OCI-LY3 (cell line): ENCODE data around the gene TTI1.

Experiments
- H2AFZ ChIP-seq: fragments of 200-600, 300-600 bp; shearing (Covaris generic); 2 replicates; pipeline ENCODE4 v1.6.0; 2014; ENCODE audit warnings: antibody characterized with exemption, low read depth, low read length
- H3K27ac ChIP-seq: fragments of 200-600, 300-600 bp; sonication (generic); 2 replicates; pipeline ENCODE4 v1.5.1; 2014; ENCODE audit warnings: mild to moderate bottlenecking, low read length, moderate library complexity, mixed read lengths
- H3K27me3 ChIP-seq: fragments of 200-600, 300-600 bp; sonication (generic); 2 replicates; pipeline ENCODE4 v1.6.1; 2014; ENCODE audit warnings: low read depth, low read length, mixed read lengths
- H3K36me3 ChIP-seq: fragments of 200-600, 300-600 bp; sonication (generic); replicated peaks from 2 replicates; pipeline ENCODE3; 2014; ENCODE audit warnings: low read depth, low read length, mixed read lengths
- H3K4me1 ChIP-seq: fragments of 300-600, 200-600 bp; sonication (generic); 2 replicates; pipeline ENCODE4 v1.6.1; 2014; ENCODE audit warnings: low read length, mixed read lengths
- H3K4me2 ChIP-seq: fragments of 200-600, 300-600 bp; sonication (generic); 2 replicates; pipeline ENCODE4 v1.6.1; 2014; ENCODE audit warnings: low read length, mixed read lengths
- H3K4me3 ChIP-seq: fragments of 300-600, 200-600 bp; sonication (generic); 2 replicates; pipeline ENCODE4 v1.5.1; 2014; ENCODE audit warnings: antibody characterized with exemption, mild to moderate bottlenecking, low read length, moderate library complexity
- H3K79me2 ChIP-seq: fragments of 300-600, 200-600 bp; shearing (Covaris generic); 2 replicates; pipeline ENCODE4 v1.6.1; 2014; ENCODE audit warnings: mild to moderate bottlenecking, low read length, mixed read lengths
- H3K9ac ChIP-seq: fragments of 300-600, 200-600 bp; shearing (Covaris generic); 2 replicates; pipeline ENCODE4 v1.6.0; 2014; ENCODE audit warnings: mild to moderate bottlenecking, low read length, moderate library complexity
- H3K9me3 ChIP-seq: fragments of 200-600, 300-600 bp; shearing (Covaris generic); 2 replicates; pipeline ENCODE4 v1.6.1; 2014; ENCODE audit warnings: low read length, mixed read lengths; ENCODE audit not compliant: insufficient read depth
- H4K20me1 ChIP-seq: fragments of 200-600, 300-600 bp; sonication (generic); 2 replicates; pipeline ENCODE4 v1.6.1; 2016; ENCODE audit warnings: low read length, mixed read lengths; ENCODE audit not compliant: insufficient read depth
- EZH2phosphoT487 ChIP-seq: fragments of 200-600 bp; shearing (Covaris generic); IDR thresholded peaks from 2 replicates; pipeline ENCODE4 v1.6.1; 2018; ENCODE audit warnings: antibody characterized with exemption, mixed run types, low read depth
- TF ChIP-seq, protein P1 (sequence below): fragments of 200-600, 300-600 bp; sonication (generic); IDR thresholded peaks from 2 replicates; pipeline ENCODE4 v1.5.1; 2014; ENCODE audit warnings: antibody characterized with exemption, low read length, low read depth

The TTI1 gene

GRCh38 chr20:37977786-37978185 lies 55.5 kb downstream of the TTI1 start:
- Histone ChIP-seq H3K9ac (no peak overlapping the region), H3K36me3 (peaks cover 11% of the 10 kb centered on the region), H3K4me1 (no peaks in the 10 kb centered on the region), H2AFZ (no peak overlapping the region), H3K4me2 (no peak overlapping the region), H3K27ac (no peak overlapping the region), H3K4me3 (no peak overlapping the region), H3K79me2 (no peaks in the 10 kb centered on the region), H4K20me1 (no peaks in the 10 kb centered on the region), H3K9me3 (no peaks in the 10 kb centered on the region), H3K27me3 (no peaks in the 10 kb centered on the region)
- no peak for TF ChIP-seq EZH2phosphoT487
- TF ChIP-seq, protein P1, sequence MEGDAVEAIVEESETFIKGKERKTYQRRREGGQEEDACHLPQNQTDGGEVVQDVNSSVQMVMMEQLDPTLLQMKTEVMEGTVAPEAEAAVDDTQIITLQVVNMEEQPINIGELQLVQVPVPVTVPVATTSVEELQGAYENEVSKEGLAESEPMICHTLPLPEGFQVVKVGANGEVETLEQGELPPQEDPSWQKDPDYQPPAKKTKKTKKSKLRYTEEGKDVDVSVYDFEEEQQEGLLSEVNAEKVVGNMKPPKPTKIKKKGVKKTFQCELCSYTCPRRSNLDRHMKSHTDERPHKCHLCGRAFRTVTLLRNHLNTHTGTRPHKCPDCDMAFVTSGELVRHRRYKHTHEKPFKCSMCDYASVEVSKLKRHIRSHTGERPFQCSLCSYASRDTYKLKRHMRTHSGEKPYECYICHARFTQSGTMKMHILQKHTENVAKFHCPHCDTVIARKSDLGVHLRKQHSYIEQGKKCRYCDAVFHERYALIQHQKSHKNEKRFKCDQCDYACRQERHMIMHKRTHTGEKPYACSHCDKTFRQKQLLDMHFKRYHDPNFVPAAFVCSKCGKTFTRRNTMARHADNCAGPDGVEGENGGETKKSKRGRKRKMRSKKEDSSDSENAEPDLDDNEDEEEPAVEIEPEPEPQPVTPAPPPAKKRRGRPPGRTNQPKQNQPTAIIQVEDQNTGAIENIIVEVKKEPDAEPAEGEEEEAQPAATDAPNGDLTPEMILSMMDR = no peak

DNA sequence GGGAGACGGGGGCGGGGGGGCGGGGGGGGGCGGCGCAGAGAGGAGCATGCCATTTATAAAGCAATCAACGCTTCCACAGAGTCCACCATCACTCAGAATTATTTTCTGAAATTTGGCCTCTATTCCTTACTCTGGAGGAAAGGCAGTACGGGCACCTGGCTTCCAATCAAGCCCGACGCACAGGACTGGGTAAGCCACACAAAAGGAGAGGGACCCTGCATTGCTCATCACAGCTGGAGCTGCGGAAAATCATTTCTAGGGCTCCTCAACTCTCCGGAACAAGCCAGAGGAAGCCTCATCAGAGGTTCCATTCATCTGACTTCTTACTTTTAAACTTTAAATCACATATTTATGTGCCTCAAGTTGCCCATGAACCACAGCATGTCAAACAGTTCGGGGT lies 55.9 kb downstream of the TTI1 start:
- H2AFZ ChIP-seq = no peak overlapping the region
- H3K79me2 ChIP-seq = no peaks in the 10 kb centered on the region
- no peaks in the 10 kb centered on the region for H3K9me3 ChIP-seq
- no peak overlapping the region for H3K4me3 ChIP-seq
- H3K27me3 ChIP-seq = no peaks in the 10 kb centered on the region
- no peaks in the 10 kb centered on the region for H3K4me1 ChIP-seq
- TF ChIP-seq, protein P1 = no peak
- TF ChIP-seq EZH2phosphoT487 = no peak
- H4K20me1 ChIP-seq = no peaks in the 10 kb centered on the region
- no peak overlapping the region for H3K27ac ChIP-seq
- H3K36me3 ChIP-seq = peaks cover 8% of the 10 kb centered on the region
- H3K4me2 ChIP-seq = no peak overlapping the region
- no peak overlapping the region for H3K9ac ChIP-seq

DNA sequence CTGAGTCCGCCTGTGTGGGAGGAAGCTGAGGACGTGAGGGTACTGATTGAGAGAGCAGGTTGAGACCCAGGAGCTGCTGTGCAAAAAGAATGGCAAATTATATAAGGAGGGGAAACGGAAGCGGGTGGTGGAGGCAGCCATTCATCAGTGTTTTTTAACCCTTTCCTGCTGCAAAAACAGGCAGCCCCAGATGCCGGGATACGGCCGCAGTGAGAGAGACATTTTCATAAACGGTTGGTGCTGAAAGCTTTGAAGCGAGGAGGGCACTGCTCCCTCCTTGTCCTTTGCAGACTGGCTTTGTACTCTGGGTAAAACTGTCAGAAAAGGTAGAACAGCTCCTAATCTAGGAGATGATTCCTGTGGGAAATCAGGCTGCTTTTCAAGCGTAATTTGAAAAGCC lies 56.4 kb downstream of the TTI1 start:
- TF ChIP-seq EZH2phosphoT487 = no peak
- TF ChIP-seq, protein P1 = no peak
- Histone ChIP-seq H3K36me3 (peaks cover 8% of the 10 kb centered on the region), H3K4me2 (no peak overlapping the region), H4K20me1 (no peaks in the 10 kb centered on the region), H3K9me3 (no peaks in the 10 kb centered on the region), H3K27me3 (no peaks in the 10 kb centered on the region), H3K4me1 (no peaks in the 10 kb centered on the region), H3K4me3 (no peak overlapping the region), H3K27ac (no peak overlapping the region), H3K79me2 (no peaks in the 10 kb centered on the region), H2AFZ (no peak overlapping the region), H3K9ac (no peak overlapping the region)

GRCh38 chr20:37973059-37973910 lies 60.0 kb downstream of the TTI1 start:
- no peak overlapping the region for H2AFZ ChIP-seq
- no peak overlapping the region for H3K9ac ChIP-seq
- no peaks in the 10 kb centered on the region for H3K36me3 ChIP-seq
- H4K20me1 ChIP-seq = no peaks in the 10 kb centered on the region
- no peak overlapping the region for H3K27ac ChIP-seq
- TF ChIP-seq EZH2phosphoT487 = no peak
- TF ChIP-seq, protein P1 = no peak
- H3K27me3 ChIP-seq = no peaks in the 10 kb centered on the region
- H3K4me2 ChIP-seq = no peak overlapping the region
- no peaks in the 10 kb centered on the region for H3K4me1 ChIP-seq
- no peaks in the 10 kb centered on the region for H3K79me2 ChIP-seq
- no peak overlapping the region for H3K4me3 ChIP-seq
- no peaks in the 10 kb centered on the region for H3K9me3 ChIP-seq
